ENCODE measurements around the gene SLC35A1.

Gene SLC35A1

GRCh38 chr6:87539554-87539953 is 66.8 kb downstream of the SLC35A1 start:
- no peak for DNase-seq (ENCODE audit: low read depth in 1 of 2, low spot score in 1 of 2)
- in situ Hi-C loops (cut with HindIII; ENCODE audit: low pct_unique_long_range_greater_than_20kb, low sequenced_read_pairs): no loop called here
- TF ChIP-seq JUND (IDR thresholded peaks at IDR 0.05; ENCODE audit: low read depth): no peak

- DNase-seq (ENCODE audit: low read depth in 1 of 2, low spot score in 1 of 2): no peak
- in situ Hi-C loops (cut with HindIII; ENCODE audit: low pct_unique_long_range_greater_than_20kb, low sequenced_read_pairs): no loop called here
- TF ChIP-seq JUND (IDR thresholded peaks at IDR 0.05; ENCODE audit: low read depth): no peak
Observed at GRCh38 chr6:87540539-87540938, 67.8 kb downstream of the SLC35A1 start.

- in situ Hi-C loops (cut with HindIII; ENCODE audit: low pct_unique_long_range_greater_than_20kb, low sequenced_read_pairs): no loop called here
- no peak for TF ChIP-seq JUND (IDR thresholded peaks at IDR 0.05; ENCODE audit: low read depth)
- DNase-seq (ENCODE audit: low read depth in 1 of 2, low spot score in 1 of 2): no peak
Observed at GRCh38 chr6:87541041-87541440, 68.3 kb downstream of the SLC35A1 start.

DNA sequence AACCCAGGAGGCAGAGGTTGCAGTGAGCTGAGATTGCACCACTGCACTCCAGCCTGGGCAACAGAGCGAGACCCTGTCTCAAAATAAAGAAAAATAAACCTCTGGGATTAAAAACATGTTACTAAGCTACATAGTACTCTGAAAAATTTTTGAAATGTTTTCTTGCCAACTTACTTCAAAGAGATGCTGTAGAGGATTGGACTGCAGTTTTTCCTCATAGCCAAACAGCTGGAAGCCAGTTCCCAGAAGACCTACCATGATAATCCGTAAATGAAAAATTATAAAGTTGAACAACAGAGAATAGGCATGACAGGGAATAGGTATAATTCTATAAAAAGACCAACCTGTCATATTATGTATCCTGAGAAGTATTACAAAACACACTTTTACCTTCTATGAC is 69.0 kb downstream of the SLC35A1 start:
- TF ChIP-seq JUND (IDR thresholded peaks at IDR 0.05; ENCODE audit: low read depth): no peak
- no peak for DNase-seq (ENCODE audit: low read depth in 1 of 2, low spot score in 1 of 2)
- in situ Hi-C loops (cut with HindIII; ENCODE audit: low pct_unique_long_range_greater_than_20kb, low sequenced_read_pairs): no loop called here

- DNase-seq (ENCODE audit: low read depth in 1 of 2, low spot score in 1 of 2): no peak
- no peak for TF ChIP-seq JUND (IDR thresholded peaks at IDR 0.05; ENCODE audit: low read depth)
- in situ Hi-C loops (cut with HindIII; ENCODE audit: low pct_unique_long_range_greater_than_20kb, low sequenced_read_pairs): no loop called here
Observed at GRCh38 chr6:87543696-87544473, 71.1 kb downstream of the SLC35A1 start.

GRCh38 chr6:87544474-87544735 is 71.6 kb downstream of the SLC35A1 start:
- no peak for TF ChIP-seq JUND (IDR thresholded peaks at IDR 0.05; ENCODE audit: low read depth)
- in situ Hi-C loops (cut with HindIII; ENCODE audit: low pct_unique_long_range_greater_than_20kb, low sequenced_read_pairs): no loop called here
- DNase-seq (ENCODE audit: low read depth in 1 of 2, low spot score in 1 of 2): no peak

DNA sequence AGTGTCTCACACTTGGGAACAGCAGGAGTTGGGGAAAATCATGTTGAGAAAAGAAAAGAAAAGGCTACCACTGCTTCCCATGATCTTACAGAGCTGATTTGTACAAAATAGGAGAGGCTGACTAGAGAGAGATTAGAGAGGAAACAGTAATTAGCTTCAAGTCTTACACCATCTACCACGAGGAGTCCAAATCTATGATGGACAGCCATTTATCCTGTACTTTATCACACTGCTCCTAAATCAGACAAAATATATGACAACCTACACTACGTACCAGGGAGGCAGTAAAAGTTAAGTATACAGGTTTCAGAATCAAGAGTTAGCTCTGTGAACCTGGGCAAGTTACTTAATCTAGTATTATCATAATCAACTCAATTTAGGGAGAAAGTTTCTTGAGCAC is 79.0 kb downstream of the SLC35A1 start:
- TF ChIP-seq JUND (IDR thresholded peaks at IDR 0.05; ENCODE audit: low read depth): no peak
- in situ Hi-C loops (cut with HindIII; ENCODE audit: low pct_unique_long_range_greater_than_20kb, low sequenced_read_pairs): no loop called here
- DNase-seq (ENCODE audit: low read depth in 1 of 2, low spot score in 1 of 2): no peak

DNA sequence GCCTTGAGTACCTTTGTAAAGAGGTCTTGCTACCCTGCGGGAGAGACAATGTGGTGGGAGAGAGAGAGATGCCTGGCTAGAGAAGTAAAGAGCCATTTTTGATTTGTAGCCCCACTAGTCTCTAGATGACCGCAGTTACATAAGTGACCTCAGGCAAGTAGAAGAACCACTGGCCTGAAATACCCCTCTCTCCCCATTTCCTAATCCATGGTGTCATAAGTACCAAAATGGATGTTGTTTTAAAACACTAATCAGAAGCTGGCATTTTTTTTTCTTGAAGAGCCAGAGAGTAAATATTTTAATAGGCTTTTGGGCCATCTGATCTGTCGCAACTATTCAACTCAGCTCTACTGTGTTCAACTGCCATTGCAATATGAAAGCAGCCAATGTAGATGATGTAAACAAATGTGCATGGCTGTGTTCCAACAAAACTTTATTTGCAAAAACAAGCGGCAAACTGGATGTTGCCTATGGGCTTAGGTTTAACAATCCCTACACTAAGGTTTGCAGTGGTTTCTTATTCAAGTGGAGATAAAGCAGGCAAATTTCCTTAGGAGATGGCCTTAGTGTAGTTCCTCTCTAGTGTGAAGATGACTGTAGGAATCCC is 80.5 kb downstream of the SLC35A1 start:
- in situ Hi-C loops (cut with HindIII; ENCODE audit: low pct_unique_long_range_greater_than_20kb, low sequenced_read_pairs): no loop called here
- DNase-seq (ENCODE audit: low read depth in 1 of 2, low spot score in 1 of 2): peak in 1 of 2 experiments; percentile 12

GRCh38 chr6:87555506-87555905 is 82.7 kb downstream of the SLC35A1 start:
- in situ Hi-C loops (cut with HindIII; ENCODE audit: low pct_unique_long_range_greater_than_20kb, low sequenced_read_pairs): no loop called here
- no peak for DNase-seq (ENCODE audit: low read depth in 1 of 2, low spot score in 1 of 2)
- no peak for TF ChIP-seq JUND (IDR thresholded peaks at IDR 0.05; ENCODE audit: low read depth)

More for the DNA sequence above, 80.5 kb downstream of the SLC35A1 start:
- TF ChIP-seq JUND (IDR thresholded peaks at IDR 0.05; ENCODE audit: low read depth): no peak

- TF ChIP-seq JUND (IDR thresholded peaks at IDR 0.05; ENCODE audit: low read depth): no peak
- in situ Hi-C loops (cut with HindIII; ENCODE audit: low pct_unique_long_range_greater_than_20kb, low sequenced_read_pairs): no loop called here
- DNase-seq (ENCODE audit: low read depth in 1 of 2, low spot score in 1 of 2): no peak
Observed at GRCh38 chr6:87558446-87558845, 85.7 kb downstream of the SLC35A1 start.

DNA sequence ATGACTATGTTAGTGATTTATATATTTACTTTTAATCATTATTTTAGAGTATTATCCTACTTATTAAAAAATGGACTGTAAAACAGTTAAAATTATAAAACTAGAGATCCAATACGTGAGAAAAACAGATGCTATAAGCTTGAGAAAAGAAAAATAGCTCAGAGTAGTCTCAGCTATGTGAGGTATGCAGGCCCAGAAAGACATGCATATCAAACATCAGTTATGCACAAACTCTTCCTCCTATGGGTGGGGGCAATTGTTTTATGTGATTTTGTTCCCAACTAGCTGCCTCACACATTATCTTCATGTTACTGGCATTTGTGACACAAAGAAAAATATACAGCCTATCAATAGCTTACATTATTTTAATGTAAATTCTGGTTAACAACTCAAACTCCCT is 88.2 kb downstream of the SLC35A1 start:
- TF ChIP-seq JUND (IDR thresholded peaks at IDR 0.05; ENCODE audit: low read depth): no peak
- DNase-seq (ENCODE audit: low read depth in 1 of 2, low spot score in 1 of 2): no peak
- in situ Hi-C loops (cut with HindIII; ENCODE audit: low pct_unique_long_range_greater_than_20kb, low sequenced_read_pairs): no loop called here
